HG02798 (cell line): ENCODE measurements around the gene APOL2.
"Not testable (repeated sequence)": the region's sequence is repeated elsewhere in the genome, so short reads cannot be mapped to it uniquely, and the experiment has no call there.

ENCODE experiments used
- ATAC-seq: cut with Tn5 transposase; IDR thresholded peaks from one replicate; pipeline ENCODE4 v1.9.1; 2021; ENCODE audit warnings: mild to moderate bottlenecking; ENCODE audit not compliant: unreplicated experiment, poor library complexity

Gene APOL2, protein sequence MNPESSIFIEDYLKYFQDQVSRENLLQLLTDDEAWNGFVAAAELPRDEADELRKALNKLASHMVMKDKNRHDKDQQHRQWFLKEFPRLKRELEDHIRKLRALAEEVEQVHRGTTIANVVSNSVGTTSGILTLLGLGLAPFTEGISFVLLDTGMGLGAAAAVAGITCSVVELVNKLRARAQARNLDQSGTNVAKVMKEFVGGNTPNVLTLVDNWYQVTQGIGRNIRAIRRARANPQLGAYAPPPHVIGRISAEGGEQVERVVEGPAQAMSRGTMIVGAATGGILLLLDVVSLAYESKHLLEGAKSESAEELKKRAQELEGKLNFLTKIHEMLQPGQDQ

DNA sequence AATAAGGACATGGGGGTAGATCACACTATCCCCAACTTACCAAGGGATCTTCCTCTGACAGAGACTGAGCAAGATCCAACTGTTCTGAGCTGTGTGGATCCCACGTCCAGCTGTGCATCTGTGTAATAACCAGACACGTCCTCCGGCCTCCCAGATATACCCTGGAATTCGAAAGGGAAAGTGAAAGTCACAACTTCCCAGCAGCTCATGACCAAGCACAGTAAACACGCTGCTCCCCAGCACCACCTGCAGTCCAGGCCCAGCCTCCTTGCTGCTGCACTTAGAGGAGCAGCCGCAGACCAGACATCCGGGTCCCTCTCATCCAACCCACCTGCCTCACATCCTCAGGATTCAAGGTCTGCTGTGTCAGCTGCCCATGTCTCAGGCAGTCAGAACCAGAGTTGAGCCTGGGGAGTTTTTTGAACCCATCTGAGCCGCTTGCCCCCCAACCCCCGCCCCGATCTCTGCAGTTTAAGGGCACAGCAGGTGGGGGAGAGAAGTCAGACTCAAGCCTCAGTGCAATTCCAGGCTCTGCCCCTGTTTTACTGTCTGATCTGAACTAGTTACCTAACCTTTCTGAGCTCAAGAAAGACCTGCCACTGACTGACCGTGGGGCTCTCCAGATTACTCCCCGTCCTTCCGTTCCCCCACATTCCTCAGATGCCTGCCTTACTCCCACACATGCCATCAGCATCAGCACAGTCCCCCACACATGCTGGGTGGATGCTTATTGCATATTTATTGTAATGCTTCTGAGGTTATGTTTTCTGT is at the start of gene APOL2:
Gene APOL2, minus strand, starts transcription at position 127 of the 771 bp plus-strand sequence. CDS start 6,365 bp downstream, outside the sequence.
- ATAC-seq: peak; percentile 88

DNA sequence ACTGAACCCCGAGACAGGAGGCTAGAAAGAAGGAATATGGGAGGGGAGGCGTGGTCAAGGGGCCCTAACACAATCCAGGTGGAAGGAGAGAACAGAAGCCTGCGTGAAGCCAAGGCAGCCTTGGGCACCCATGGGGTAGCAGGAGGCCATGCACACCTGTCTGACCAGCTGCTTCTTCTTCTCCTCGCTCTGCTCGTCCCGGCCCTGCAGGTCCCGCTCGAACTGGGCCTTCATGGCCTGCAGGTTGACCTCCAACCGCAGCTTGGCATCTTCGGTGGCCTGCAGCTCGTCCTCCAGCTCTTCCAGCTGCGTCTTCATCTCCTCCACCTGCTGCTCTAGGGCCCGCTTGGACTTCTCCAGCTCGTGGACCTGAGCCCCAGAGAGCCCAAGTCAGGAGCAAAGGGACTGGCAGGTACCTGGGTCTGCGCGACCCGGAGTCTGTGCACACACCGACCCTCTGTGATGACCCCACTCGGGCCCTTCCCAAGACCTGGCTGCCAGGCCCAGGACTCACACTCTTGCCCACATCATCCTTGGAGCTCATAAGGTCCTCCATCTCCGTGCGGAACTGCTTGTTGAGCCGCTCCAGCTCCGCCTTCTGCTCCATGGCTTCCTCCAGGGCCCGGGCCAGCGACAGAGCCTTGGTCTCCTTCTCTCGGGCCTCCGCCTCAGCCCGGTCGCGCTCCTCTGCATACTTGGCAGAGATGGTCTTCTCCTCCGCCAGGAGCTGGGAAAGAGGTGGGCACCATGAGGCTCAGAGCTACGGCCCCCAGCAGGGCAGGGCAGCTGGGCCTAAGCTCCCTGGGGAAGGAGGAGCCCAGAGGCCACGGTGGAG is 49.5 kb upstream of the APOL2 start:
- no peak for ATAC-seq

DNA sequence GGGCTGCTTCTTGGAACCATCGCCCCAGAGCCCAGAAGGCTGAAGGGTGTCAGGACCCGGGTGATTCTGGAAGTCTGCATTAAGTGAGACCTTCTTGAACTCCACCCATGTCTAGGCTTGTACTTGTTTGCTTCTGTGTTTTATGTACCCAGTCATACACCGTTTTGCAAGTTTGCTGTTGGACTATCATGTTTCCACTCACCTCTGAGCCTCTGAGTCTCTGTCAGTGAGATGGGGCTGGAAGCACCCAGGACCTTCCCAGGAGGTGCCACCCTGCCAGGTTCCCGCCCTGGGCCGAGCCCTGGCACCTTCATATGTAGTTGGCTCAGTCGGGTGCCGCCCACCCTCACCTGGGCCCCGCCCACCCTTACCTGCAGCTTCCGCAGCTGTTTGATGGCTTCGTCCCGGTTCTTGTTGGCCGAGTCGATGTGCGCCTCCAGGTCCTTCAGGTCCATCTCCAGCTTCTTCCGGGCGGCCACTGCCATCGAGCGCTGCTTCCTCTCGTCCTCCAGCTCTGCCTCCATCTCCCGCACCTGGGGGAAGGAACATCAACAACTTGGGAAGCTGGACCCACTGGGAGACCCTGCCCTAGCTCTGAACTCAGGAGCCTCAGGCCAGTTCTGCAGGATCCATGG is 48.7 kb upstream of the APOL2 start:
- ATAC-seq: no peak

DNA sequence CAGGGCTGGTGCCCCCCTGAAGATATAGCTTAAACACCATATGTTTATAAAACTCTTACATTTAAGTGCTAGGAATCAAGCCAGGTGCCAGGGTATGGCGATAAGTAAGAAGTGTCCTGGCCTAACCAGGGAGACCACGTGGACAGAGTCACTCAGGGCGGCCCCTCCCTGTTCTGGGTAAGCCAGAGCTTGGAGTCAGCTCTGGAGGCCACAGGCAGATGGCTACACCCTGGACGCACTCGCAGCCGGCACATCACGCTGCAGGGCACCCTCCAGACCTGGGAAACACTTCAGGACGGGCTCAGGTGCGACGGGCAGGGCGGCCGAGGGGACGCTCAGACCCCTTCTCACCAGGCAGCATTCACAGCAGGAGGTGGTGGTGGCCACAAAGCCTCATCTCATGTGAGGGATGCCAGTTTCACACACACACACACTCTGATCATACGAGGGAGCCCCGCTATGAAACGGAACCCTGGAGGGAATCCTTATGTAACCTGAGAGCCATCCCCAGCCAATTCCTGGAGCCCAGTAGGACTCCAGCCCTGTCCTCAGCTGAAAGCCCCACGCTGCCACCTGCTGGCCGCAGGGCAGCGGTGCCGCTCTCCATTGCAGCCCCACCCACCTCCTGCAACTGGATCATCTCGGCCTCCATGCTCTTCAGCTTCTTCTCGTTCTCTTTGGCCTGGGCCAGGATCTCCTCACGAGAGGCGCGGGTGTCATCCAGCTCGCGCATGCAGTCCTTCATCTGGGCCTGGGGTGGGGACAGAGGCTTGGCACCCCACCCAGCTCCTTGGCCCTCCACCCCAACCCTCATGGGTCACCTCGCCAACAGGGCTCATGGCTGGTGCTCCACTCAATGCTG is 47.0 kb upstream of the APOL2 start:
- no peak for ATAC-seq

DNA sequence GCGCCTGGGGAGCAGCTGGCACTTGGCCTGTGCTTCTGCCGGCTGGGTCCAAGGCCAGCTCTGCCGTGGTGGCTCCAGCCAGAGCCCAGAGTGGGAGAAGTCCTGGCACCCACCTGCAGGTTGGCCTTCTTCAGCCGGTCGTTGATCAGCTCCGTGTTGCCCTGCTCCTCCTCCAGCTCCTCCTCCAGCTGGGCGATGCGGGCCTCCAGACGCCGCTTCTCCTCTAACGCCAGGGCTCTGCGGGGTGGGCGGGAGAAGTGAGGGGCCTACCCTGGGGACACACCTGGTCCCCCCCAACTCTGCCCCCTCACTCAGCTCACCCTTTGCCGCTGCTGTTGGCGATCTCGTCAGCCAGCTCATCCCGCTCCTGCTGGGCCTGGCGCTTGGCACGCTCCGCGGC is 46.2 kb upstream of the APOL2 start:
- ATAC-seq: no peak

DNA sequence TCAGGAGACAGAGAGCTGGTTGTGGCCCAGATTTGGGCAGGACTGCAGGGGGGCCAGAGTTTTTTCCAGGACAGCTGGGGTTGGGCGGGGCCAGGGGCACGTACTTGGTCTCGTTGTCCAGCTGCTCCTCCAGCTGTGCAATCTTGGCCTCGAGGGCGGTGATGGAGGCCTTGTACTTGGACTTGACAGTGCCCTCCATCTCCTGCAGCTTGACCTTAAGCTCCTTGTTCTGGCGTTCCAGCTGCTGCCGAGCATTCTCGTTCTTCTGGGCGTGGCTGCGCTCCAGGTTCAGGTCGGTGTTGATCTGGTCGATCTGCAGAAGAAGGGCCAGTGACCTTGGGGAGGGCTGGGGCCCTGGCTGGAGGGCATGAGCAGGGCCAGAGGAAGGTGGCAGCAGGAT is 45.7 kb upstream of the APOL2 start:
- no peak for ATAC-seq

DNA sequence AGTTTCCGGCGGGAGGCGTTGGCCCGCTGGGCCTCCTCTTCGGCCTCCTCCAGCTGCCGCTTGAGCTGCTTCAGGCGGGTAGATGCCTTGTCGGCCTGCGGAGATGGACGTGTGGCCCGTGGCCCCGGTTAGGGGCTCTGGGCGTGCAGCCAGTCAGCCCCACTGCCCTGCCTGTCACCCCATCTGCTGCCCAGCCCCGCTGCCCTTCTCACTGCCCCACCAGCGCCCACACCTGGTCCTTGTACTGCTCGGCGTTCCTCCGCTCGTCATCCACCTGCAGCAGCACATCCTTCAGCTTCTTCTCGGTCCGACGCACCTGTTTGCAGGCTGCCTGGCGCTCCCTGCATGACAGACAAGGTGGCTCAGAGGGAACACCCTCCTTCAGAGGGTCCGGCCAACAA is 44.8 kb upstream of the APOL2 start:
- no peak for ATAC-seq

DNA sequence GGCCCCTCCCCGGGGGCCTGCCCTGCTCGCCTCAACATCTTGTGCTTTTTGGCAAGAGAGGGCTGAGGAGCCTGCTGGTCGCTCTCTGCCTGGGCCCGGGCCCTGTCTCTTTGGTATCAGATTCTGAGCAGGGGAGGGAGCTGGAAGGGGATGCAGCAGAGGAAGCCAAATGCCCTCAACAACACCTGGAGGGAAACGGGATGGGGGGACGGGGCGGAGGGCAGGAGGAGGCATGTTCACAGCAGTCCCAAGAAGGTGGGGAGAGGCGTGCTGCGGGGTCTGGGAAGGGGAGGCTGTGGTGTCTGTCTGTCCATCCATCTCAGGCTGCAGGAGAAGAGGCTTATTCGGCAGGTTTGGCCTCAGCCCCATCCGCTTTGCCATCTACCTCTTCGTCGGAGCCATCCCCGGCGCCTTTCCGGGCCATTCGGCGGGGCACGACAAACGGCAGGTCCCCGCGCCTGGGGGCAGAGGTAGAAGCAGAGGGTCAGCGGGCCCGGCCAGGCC is 43.1 kb upstream of the APOL2 start:
- no peak for ATAC-seq

DNA sequence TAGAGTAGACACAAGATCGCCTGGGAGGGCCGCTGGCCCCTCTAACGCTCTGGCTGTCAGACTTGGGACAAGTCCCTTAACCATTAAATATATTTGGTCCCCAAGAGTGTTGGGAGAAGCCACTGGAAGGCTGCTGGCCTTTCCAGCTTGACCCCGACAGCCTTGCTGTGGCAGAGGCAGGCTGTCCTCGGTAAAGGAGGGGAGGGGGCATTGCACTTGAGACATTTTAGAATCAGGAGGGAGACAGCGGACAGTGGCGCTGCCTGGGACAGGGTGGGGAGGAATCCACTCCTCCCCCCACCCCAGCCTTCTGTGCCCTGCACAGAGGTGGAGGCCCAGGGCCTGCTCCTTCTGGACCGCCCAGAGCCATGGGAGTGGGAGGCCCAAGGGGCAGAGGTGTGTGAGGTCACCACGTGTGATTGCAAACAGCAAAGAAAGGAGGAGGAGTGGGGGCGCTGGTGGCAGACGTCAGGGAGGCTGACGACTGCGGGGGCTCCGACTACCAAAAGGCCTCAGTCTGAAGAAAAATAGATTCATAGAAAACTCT is 42.5 kb upstream of the APOL2 start:
- ATAC-seq: no peak

DNA sequence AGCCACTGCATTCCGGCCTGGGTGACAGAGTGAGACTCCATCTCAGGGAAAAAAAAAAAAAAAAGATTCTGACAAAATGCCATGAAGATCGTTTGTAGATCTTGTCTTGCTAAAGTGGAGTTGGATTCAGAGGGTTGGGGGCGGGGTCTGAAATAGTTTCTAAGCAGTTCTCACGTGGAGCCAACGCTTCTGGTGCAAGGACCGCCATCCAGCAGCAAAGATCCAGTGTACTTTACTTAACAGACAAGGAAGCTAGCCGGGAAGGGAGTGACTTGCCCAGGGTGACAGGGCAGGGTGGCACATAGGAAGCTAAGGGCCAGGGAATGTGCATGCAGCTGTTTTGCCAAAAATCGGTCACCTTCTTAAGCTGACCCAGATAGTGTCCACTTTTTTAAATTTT is 41.1 kb upstream of the APOL2 start:
- no peak for ATAC-seq

DNA sequence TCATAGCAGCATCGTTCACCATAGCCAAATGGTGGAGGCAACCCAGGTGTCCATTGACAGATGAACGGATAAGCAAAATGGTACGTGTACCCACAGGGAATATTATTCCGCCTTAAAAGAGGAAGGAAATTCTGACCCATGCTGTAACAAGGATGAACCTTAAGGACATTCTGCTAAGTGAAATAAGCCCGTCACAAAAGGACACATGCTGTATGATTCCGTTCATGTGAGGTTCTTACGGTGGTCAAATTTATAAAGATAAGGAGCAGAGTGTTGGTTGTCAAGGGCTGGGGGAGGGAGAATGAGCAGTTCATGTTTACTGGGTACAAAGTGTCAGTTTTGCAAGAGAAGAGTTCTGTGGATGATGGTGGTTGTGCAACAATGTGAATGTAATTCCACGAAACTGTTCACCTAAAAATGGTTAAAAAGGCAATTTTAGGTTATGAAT is 39.9 kb upstream of the APOL2 start:
- no peak for ATAC-seq

DNA sequence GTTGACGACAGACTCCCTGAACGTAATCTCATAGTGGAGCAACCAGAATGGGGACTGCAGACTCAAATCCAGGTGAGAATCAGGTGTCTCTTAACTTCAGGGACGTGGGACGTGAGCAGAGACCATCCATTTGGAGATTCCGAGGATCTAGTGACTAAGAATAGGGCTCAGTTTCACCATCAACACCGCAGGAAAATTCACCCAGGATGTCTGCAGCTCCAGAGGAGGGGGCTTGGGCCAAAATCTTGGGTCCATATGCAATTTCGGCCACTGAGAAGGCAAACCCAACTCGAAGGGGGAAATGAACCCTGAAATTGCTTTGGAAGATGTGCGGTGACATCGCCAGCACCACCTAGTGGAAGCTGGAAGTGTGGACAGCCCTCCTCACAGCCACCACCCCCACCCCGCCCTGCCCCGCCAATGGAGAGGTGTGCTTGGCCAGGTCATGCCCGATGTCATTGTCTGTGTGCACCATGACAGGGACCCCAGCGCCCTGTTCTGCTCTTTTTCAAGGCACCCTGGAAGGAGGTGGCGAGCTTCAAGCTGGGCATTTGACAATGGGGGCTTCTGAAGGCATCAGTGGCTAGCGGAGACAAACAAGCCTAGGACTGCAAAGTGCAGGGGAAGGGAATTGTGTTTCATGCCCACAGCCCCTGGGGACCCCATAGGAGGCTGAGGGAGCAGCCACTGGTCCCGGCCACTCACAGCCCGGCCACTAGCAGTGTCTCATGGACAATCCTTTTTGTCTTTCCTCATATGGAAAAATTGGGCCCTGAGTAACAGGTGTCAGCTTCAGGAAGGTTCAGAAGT is 38.4 kb upstream of the APOL2 start:
- no peak for ATAC-seq

DNA sequence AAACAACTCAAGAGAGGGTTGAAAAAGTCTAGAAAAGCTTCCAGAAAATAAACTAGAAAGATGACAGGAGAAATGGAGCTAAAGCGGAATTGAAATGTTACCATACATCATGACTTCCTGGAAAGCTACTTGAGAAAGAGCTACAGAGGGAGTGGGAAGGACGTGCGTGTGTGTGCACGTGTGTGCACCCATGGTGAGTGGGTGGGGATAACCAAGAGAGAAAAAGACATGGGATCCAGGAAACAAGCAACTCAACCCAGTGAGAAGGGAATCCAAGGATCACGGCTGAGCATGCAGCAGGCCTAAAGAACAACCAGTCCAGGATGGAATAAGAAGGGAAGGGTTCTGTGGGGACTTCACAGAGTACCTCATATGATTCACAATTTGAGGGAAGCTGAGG is 35.2 kb upstream of the APOL2 start:
- ATAC-seq: no peak

DNA sequence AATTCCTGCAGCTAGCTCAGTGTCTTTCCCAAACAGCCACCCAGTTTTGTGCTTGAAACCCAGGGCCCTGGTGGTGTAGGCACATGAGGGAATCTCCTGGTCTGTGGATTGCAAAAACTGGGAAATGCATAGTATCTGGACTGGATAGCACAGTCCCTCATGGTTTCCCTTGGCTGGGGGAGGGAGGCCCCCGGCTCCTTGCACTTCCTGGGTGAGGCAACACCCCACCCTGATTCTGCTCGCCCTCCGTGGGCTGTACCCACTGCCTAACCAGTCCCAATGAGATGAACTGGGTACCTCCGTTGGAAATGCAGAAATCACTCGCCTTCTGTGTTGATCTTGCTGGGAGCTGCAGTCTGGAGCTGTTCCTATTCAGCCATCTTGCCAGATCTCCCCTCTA is 32.6 kb upstream of the APOL2 start:
- not testable (repeated sequence) for ATAC-seq

DNA sequence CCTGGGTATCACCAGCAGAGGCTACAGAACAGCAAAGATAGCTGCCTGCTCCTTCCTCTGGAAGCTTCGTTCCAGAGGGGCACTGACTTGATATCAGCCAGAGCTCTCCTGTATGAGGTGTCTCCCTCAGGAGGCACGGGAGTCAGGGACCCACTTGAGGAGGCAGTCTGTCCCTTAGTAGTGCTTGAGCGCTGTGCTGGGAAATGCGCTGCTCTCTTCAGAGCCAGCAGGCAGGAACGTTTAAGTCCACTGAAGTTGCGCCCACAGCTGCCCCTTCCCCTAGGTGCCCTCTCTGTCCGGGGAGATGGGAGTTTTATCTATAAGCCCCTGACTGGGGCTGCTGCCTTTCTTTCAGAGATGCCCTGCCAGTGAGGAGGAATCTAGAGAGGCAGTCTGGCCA is 31.9 kb upstream of the APOL2 start:
- not testable (repeated sequence) for ATAC-seq

DNA sequence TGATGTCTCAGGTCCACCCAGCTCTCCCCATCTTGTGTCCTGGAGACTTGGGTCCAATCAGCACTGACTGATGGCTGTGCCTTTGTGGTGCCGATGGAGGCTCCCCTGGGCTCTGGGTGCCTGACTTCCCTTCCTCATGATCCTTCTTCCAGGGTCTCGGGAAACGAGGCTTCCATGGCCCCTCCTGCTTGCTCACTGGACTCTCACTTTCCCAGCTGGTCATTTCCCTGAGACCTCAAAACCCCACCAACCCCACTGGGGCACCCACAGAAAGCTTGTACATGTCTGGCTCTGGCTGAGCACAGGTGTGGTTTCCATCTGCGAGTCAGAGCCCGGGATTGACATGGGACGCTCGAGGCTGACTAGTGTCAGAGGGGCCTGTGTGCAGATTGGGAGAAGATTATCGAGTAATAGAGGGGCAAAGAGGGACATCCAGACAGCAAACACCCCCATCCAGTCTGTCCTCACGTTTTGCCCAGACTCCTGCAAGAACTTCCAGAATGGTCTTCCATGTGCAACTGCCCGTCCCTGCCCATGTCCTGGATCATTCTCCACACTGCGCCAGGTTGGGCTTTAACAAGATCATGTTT is 28.7 kb upstream of the APOL2 start:
- no peak for ATAC-seq

DNA sequence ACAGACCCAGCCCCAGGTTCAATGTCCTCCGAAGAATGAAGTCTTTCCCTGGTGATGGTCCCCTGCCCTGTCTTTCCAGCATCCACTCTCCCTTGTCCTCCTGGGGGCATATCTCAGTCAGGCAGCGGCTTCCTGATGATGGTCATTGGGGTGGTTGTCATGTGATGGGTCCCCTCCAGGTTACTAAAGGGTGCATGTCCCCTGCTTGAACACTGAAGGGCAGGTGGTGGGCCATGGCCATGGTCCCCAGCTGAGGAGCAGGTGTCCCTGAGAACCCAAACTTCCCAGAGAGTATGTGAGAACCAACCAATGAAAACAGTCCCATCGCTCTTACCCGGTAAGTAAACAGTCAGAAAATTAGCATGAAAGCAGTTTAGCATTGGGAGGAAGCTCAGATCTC is 27.7 kb upstream of the APOL2 start:
- no peak for ATAC-seq
